ENCODE measurements around the gene NUP88.

Gene NUP88

DNA sequence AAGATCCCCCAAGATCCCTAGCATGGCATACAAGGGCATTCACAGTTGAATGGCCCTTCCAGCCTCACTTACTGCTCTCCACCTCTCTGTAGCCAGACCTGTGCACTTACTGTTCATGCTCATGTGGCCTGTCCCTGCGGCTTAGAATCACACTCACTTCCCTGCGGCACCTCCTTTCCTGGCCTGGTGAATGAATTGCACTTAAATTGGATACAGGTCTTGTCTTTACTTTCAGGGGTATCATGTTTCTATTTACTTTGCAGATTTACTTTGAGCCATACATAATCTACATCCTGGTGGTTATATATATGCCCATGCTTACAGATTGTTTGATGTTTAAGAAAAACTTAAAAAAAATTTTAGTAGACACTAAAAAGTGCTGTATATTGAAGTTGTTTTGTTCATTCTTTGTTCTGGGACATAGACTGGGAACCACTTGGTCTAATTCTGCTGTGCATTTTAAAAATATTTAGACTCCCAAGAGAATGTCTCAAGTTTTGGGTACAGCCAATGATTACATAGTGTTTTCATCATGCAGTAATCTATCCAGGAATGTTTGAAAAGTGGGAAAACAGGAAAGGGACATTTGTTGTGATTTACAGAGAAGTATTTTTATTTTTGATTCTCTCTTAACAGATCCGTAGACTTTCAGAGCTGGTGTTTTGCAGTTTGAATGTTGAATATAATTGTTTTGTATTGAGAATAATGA lies 63.9 kb downstream of the NUP88 start:
- no peak for DNase-seq (ENCODE audit: low spot score)

DNA sequence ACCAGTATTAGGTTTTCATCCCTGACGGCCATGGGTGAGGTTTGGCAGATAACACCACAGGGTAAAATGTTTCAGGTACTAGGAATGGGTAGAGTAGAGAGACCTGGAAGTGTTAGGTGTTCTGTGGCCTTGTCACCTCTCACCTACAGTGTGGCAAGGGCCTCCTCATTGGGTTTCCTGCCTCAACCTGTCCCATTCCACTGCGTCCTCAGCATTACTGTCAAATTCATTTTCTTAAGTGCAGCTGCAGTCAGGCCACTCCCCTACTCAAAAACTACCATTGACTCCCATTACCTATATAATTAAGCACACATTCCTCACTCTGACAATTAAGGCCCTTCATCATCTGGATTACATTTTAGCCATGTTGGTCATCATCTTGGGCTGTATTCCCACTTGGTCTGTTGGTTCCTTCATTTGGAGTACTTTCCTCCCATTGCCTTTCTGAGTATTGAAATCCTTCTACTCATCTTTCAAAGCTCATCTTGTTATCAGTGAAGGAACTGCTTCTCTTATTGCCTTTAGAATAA lies 64.5 kb downstream of the NUP88 start:
- DNase-seq (ENCODE audit: low spot score), result no peak

DNA sequence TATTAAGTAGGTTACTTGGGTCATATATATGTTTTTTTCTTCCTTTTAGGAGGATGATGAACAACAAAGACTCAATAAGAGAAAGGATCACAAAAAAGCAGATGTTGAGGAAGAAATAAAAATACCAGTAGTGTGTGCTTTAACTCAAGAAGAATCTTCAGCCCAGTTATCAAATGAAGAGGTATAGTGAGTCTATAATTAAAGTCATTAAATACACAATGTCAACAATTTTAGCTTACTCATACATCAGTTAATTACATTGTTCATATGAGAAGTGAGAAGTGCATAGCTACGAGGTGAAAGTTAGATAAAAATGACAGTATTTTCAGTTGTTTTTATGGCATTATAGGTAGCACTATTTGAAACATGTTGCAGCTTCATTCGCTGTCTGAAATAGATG lies 65.2 kb downstream of the NUP88 start:
- DNase-seq (ENCODE audit: low spot score), result no peak

DNA sequence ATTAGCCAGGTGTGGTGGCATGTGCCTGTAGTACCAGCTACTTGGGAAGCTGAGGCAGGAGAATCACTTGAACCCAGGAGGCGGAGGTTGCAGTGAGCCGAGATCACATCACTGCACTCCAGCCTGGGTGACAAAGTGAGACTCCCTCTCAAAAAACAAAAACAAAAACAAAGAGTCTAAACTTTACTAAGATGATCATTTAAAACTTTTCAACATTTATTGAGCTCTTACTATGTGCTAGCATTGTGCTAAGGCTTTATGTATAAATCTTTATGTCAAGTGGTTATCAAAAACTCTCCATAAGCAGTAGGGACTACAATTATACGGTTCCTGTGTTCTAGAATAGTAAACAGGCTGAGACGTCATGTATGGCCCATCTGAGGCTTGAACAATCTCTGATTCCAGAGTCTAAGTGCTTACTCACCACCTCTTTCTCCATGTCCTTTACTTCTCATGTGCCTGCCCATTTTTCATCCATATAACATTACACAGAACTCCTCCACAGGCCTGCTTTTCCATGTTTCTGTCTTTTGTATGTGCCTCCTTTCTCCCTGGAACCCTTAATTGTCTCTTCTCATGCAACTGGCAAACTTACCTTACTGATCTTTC lies 66.7 kb downstream of the NUP88 start:
- DNase-seq (ENCODE audit: low spot score), result no peak

GRCh38 chr17:5344914-5345313 lies 74.5 kb downstream of the NUP88 start:
- no peak for DNase-seq (ENCODE audit: low spot score)
